Activated naive CD4-positive, alpha-beta T cell (primary cell): ENCODE data around the gene OR2B6.

Experiments
- DNase-seq, 4 experiments: peaks; one replicate each; lab custom pipeline; 2025; lab: John Stamatoyannopoulos, UW

OR2B6 gene

GRCh38 chr6:28000351-28001045 lies 43.5 kb downstream of the OR2B6 start:
- no peak for DNase-seq

GRCh38 chr6:28001351-28001750 lies 44.3 kb downstream of the OR2B6 start:
- DNase-seq, result no peak

- DNase-seq, result no peak
These were observed 44.7 kb downstream of the OR2B6 start for GRCh38 chr6:28001751-28002150.

GRCh38 chr6:28002161-28002560 lies 45.1 kb downstream of the OR2B6 start:
- DNase-seq, result no peak

GRCh38 chr6:28003059-28003458 lies 46.0 kb downstream of the OR2B6 start:
- no peak for DNase-seq

GRCh38 chr6:28003661-28004060 lies 46.6 kb downstream of the OR2B6 start:
- no peak for DNase-seq

- DNase-seq, result no peak
These were observed 47.5 kb downstream of the OR2B6 start for GRCh38 chr6:28004350-28005151.

- no peak for DNase-seq
These were observed 48.3 kb downstream of the OR2B6 start for GRCh38 chr6:28005152-28005890.

GRCh38 chr6:28005975-28006374 lies 48.9 kb downstream of the OR2B6 start:
- DNase-seq, result no peak
